ENCODE results near the gene ACP5.

DNA sequence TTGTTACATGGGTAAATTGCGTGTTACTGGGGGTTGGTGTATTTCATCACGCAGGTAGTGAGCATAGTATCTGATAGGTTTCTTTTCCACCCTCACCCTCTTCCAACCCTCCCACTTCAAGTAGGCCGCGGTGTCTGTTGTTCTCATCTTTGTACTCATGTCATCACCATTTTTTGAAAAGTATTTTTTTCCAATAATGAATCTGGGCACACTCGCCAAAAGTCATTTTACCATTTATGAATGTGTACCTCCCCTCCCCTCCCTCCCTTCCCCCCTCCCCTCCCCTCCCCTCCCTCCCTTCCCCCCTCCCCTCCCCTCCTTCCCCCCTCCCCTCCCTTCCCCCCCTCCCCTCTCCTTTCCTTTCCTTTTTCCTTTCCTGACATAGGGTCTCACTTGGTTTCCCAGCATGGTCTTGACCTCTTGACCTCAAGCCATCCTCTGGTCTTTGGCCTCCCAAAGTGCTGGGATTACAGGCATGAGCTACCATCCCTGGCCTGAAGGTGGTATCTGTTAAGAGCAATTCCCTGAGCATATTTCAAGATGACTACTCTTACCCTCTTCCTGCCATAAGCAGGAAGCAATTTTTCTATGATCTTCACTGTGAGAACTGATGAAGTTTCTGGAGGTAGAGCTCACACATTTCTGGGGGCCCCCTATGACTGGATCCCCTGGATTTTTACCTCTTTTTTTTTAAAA is 35.5 kb upstream of the ACP5 start:
- TF ChIP-seq, protein P1, sequence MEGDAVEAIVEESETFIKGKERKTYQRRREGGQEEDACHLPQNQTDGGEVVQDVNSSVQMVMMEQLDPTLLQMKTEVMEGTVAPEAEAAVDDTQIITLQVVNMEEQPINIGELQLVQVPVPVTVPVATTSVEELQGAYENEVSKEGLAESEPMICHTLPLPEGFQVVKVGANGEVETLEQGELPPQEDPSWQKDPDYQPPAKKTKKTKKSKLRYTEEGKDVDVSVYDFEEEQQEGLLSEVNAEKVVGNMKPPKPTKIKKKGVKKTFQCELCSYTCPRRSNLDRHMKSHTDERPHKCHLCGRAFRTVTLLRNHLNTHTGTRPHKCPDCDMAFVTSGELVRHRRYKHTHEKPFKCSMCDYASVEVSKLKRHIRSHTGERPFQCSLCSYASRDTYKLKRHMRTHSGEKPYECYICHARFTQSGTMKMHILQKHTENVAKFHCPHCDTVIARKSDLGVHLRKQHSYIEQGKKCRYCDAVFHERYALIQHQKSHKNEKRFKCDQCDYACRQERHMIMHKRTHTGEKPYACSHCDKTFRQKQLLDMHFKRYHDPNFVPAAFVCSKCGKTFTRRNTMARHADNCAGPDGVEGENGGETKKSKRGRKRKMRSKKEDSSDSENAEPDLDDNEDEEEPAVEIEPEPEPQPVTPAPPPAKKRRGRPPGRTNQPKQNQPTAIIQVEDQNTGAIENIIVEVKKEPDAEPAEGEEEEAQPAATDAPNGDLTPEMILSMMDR (IDR thresholded peaks at IDR 0.05; ENCODE audit: low read depth, low read length, poor library complexity, severe bottlenecking): no peak
- TF ChIP-seq EZH2phosphoT487 (IDR thresholded peaks at IDR 0.05; ENCODE audit: borderline replicate concordance, low read length): no peak

Data from DOHH2 (cell line).